Cardiac fibroblast (primary cell): ENCODE measurements around the gene PNKD.

Source experiments
- DNase-seq, 2 donors: peaks; one replicate each; pipeline versions ENCODE4 v3.0.0 to v3.0.0-alpha.2; 2010; ENCODE audit warnings: low read depth in 2 of 2
- H3K4me3 ChIP-seq, 2 donors: replicated peaks in 1 of 2; 1 replicate in 1 of 2; 2 replicates in 1 of 2; pipeline ENCODE4 v1.5.1; 2011; ENCODE audit warnings: low read depth in 2 of 2, low read length in 2 of 2, mild to moderate bottlenecking in 2 of 2, moderate library complexity in 1 of 2
- CTCF ChIP-seq: IDR thresholded peaks from one replicate; pipeline ENCODE4 v1.5.1; 2011; ENCODE audit warnings: low read depth, mild to moderate bottlenecking, low read length, inconsistent platforms

PNKD gene

DNA sequence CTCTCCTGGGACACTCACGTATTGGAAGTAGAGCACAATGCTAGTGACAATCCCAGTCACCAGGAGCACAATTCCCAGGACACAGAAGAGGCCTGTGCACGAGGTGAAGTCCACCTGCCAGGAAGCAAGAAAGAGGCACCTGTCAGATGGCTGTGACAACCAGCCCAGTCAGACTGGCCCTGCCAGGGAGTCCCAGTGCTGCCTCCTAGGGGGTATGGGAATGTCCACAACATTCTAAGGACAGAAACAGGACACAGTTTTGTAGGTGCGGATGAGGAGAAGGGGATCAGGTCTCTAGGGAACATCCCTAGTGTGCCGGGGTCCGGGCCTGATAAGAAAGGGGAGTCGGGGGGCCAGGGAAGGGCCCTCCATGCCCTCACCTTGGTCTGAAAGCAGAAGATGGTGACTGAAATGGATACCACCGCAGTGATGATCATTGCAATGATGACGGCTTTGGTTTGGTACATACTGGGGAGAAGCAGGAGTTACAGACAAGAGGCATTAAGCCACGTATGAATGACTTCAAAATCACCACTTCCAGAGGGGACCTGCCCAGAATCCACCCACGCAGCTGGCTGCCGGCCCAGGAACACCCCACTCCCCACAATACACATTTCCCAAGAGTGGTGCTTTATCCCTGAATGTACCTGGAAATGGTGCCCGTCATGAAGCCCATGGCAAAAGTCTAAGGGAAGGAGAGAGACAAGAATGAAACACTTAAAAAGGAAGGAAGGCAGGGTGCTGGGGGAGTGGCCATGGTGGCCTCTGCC is 6.9 kb downstream of the PNKD start:
- no peak overlapping the region for H3K4me3 ChIP-seq
- DNase-seq, result no peak
- peak; percentile 4 for TF ChIP-seq CTCF

DNA sequence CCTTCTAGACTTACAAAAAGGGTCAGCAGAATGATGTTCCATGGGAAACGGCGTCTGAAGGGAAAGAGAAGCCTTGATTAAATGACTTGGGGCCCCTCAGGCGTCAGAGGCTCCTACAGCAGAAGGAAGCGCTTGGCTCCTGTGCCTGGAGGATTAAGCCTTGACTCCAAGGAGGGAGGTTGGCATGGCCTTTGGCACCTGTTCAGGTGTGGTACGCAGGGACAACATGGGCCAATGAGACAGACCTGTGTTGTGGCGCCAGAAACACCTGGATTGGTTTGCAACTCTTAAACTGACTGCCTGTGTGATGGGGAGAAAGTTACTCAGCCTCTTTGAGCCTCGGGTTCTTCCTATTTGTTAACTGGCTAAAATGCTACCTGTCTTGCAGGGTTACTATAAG is 7.6 kb downstream of the PNKD start:
- DNase-seq, result no peak
- H3K4me3 ChIP-seq, result no peak overlapping the region
- no peak for TF ChIP-seq CTCF

DNA sequence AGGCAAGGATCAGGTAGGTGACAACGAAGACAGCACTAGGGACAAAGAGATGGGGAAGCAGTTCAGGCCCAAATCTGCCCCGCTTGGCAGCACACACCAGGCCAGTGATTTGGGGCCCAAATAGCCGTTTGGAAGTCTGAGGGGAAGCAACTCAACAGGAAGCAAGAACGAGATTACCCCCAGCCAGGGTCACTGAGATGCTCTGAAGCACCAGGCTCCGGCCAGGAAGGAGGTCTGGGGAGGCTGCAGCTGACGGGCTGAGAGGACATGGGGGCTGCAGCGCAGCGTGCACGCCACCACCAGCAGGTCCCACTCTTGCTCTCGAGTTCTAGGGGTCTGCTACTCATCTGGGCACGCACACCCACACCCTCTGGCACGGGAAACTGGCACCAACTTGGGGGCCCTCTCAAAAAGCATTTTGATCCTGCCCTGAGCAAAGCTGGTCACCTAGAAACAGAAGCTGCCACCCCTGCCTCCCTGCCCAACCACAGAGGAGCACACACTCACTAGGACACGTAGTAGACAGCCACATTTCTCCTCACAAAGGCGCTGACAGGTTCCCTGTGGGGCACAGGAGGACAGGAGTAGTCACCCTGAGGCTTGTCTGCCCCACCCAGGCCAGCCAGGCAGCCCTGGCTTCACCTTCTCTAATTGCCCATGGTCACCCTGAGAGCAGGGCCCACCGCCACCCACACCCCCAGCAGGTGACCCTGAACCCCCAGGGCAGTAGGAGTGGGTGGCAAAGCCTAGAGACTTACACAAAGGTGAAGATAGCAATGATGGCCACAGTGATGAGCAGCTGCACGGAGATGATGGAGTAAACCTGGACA is 8.4 kb downstream of the PNKD start:
- TF ChIP-seq CTCF, result no peak
- DNase-seq, result no peak
- no peak overlapping the region for H3K4me3 ChIP-seq

DNA sequence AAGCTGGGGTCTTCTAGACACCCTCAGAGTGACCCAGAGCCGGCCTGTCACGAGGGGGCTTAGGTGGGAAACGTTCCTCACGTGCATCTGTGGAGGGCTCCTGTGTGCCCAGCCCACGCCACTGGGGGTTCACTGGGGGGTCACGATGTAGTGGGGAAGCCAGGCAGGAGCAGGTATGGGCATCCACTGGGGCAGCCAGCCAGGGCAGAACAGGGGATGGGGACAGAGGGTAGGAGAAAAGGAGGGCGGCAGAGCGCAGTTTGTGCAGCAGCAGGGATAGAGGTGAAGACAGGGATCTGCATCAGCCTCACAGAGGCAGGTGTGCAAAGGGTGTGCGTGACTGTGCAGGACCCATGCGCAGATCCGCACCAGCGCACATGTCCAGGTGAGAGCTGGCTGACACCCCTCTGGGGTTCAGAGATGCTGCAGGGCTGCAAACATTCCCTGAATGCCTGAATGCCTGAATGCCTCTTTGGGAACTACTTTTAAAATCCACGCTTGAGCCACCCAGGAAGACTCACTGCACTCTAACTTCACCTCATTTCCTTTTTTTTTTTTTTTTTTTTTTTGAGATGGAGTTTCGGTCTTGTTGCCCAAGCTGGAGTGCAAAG is 10.0 kb downstream of the PNKD start:
- TF ChIP-seq CTCF, result no peak
- H3K4me3 ChIP-seq, result no peak overlapping the region
- no peak for DNase-seq

DNA sequence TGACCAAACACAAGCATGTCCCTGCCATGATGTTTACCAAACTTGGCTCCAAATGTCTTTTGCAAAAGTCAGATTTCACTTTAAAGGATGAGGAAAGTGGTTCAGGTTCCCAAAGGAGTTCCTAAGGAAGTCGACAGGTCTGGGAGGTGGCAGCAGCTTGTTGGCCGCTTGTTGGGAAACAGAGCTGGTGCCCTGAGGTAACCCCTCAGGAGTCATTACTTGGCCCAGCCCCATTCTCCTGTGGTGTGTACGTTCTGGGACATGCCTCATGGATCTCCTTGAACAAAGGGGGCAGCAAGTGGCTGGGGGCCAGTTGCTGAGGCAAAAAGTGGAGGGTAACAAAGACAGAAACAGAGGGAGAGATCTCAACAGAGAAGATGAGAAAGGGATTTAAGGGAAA is 11.1 kb downstream of the PNKD start:
- no peak for TF ChIP-seq CTCF
- DNase-seq, result no peak
- no peak overlapping the region for H3K4me3 ChIP-seq

GRCh38 chr2:218282173-218282991 is 12.1 kb downstream of the PNKD start:
- no peak overlapping the region for H3K4me3 ChIP-seq
- no peak for TF ChIP-seq CTCF
- no peak for DNase-seq
